Esophagus muscularis mucosa (tissue), 3 donors: ENCODE data around the gene CPNE6.

ENCODE experiments used
- CTCF ChIP-seq, 3 experiments: fragments of 200-600 bp in 2 of 3; fragments of 450-650 bp in 1 of 3; sonication (generic) in 2 of 3; IDR thresholded peaks; one replicate each; pipeline ENCODE4 v1.5.1; 2017 to 2019; ENCODE audit warnings: antibody characterized with exemption in 3 of 3, mild to moderate bottlenecking in 2 of 3, moderate library complexity in 1 of 3
- POLR2A ChIP-seq: fragments of 450-650 bp; IDR thresholded peaks from one replicate; pipeline ENCODE4 v1.6.1; 2017; ENCODE audit warnings: antibody characterized with exemption, moderate library complexity, mild to moderate bottlenecking, low read depth
- POLR2AphosphoS5 ChIP-seq, 2 donors: sonication (generic); formaldehyde crosslinking; IDR thresholded peaks; one replicate each; pipeline ENCODE4 v1.6.1; 2017; ENCODE audit warnings: antibody characterized with exemption in 2 of 2

GRCh38 chr14:24052656-24053547 lies 18.5 kb upstream of the CPNE6 start:
- TF ChIP-seq CTCF (IDR thresholded peaks at IDR 0.05), result no peak
- no peak for TF ChIP-seq POLR2AphosphoS5 (IDR thresholded peaks at IDR 0.05)
- TF ChIP-seq POLR2A, result no peak
